Measurements from ENCODE around the gene PDGFC.

DNA sequence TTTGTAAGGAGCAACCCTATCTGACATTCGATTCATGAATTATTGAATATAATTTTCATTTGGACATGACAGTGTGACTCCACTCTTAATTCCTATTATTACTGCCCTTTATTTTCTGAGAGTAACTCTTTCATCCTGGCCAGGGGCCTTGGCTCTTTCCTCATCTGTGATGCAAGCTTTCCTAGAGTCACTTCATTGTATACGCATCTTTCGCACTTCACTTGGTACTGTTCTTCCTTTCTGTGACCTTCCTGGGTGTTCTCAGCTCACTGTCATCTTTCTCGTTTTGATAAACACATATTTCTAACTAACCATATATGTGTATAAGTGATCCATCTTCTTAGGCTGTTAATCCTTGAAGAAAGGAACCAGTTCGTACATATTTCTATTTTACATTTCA lies 160.3 kb downstream of the PDGFC start:
- TF ChIP-seq CTCF (conservative IDR thresholded peaks at IDR 0.05; ENCODE audit: low read length): no peak
- TF ChIP-seq EZH2phosphoT487 (IDR thresholded peaks at IDR 0.05; ENCODE audit: borderline replicate concordance, low read depth, low read length): no peak

All from OCI-LY7 (cell line).